H1 (cell line): ENCODE data around the gene OVOL3. TPM values are rescaled to one million over a fixed set of nuclear protein-coding genes. Genes with fewer than 3 reads are reported as not detected.

Source experiments
- CTCF ChIA-PET: fragments of 300-600 bp; sonication (Branson Sonifier 250); formaldehyde crosslinking; loops from one replicate; lab custom pipeline; 2021; ENCODE audit not compliant: partially characterized antibody; lab: Charles Lee
- POLR2A ChIA-PET: fragments of 300-600 bp; sonication (Branson Sonifier 250); formaldehyde crosslinking; loops from one replicate; lab custom pipeline; 2021; ENCODE audit warnings: inconsistent platforms; ENCODE audit not compliant: partially characterized antibody; lab: Charles Lee
- DNase-seq, 2 experiments: peaks; one replicate each; pipeline versions ENCODE4 v3.0.0 to v3.0.0-alpha.2; 2010 to 2022; ENCODE audit warnings: low spot score in 2 of 2, low read depth in 1 of 2, mixed read lengths in 1 of 2
- FAIRE-seq: peaks from 2 replicates; lab custom pipeline; 2011; peaks lifted over from hg19 to GRCh38; lab: Jason Lieb, UNC
- H2AFZ ChIP-seq: 2 replicates; pipeline ENCODE4 v1.8.1; 2012; ENCODE audit warnings: low read length, inconsistent platforms
- H2AK5ac ChIP-seq: 2 replicates; pipeline ENCODE4 v1.6.1; 2013; ENCODE audit warnings: low read depth, low read length
- H2BK120ac ChIP-seq: replicated peaks from 2 replicates; pipeline ENCODE3; 2013; ENCODE audit warnings: low read depth, low read length, inconsistent platforms
- H2BK12ac ChIP-seq: 2 replicates; pipeline ENCODE4 v1.6.1; 2013; ENCODE audit warnings: low read depth, low read length
- H2BK15ac ChIP-seq: 2 replicates; pipeline ENCODE4 v1.6.1; 2013; ENCODE audit warnings: low read length
- H2BK20ac ChIP-seq: 2 replicates; pipeline ENCODE4 v1.6.1; 2013; ENCODE audit warnings: low read length
- H2BK5ac ChIP-seq: 2 replicates; pipeline ENCODE4 v1.6.1; 2013; ENCODE audit warnings: low read depth, low read length
- H3K14ac ChIP-seq: 2 replicates; pipeline ENCODE4 v1.6.1; 2013; ENCODE audit warnings: inconsistent platforms; ENCODE audit not compliant: insufficient read length
- H3K18ac ChIP-seq: 2 replicates; pipeline ENCODE4 v1.6.1; 2013; ENCODE audit warnings: low read length; ENCODE audit errors: extremely low read depth
- H3K23ac ChIP-seq: 2 replicates; pipeline ENCODE4 v1.6.1; 2013; ENCODE audit warnings: inconsistent platforms; ENCODE audit not compliant: insufficient read length
- H3K23me2 ChIP-seq: 2 replicates; pipeline ENCODE4 v1.6.1; 2013; ENCODE audit warnings: low read depth, low read length
- H3K27ac ChIP-seq: 2 replicates; pipeline ENCODE4 v1.6.1; 2011; ENCODE audit warnings: low read depth, low read length, inconsistent platforms
- H3K27me3 ChIP-seq, 4 experiments: replicated peaks in 1 of 4; 1 replicate in 1 of 4; 2 replicates in 3 of 4; pipeline versions ENCODE4 v1.6.1 to v1.8.1; 2011 to 2013; ENCODE audit warnings: low read length in 3 of 4, mild to moderate bottlenecking in 3 of 4, inconsistent platforms in 2 of 4, mixed read lengths in 2 of 4, moderate library complexity in 1 of 4; ENCODE audit not compliant: control insufficient read depth in 3 of 4, insufficient read depth in 3 of 4; ENCODE audit errors: extremely low read depth in 1 of 4
- H3K36me3 ChIP-seq, 4 experiments: 2 replicates each; pipeline versions ENCODE4 v1.6.1 to v1.8.1; 2011 to 2013; ENCODE audit warnings: mild to moderate bottlenecking in 4 of 4, low read length in 3 of 4, moderate library complexity in 2 of 4, control low read depth in 1 of 4, inconsistent platforms in 1 of 4; ENCODE audit not compliant: insufficient read depth in 4 of 4, control insufficient read depth in 2 of 4
- H3K4ac ChIP-seq: replicated peaks from 2 replicates; pipeline ENCODE3; 2013; ENCODE audit warnings: low read length, low read depth, mixed read lengths, inconsistent platforms; ENCODE audit not compliant: insufficient read length
- H3K4me1 ChIP-seq, 4 experiments: replicated peaks in 1 of 4; 1 replicate in 1 of 4; 2 replicates in 3 of 4; pipeline versions ENCODE4 v1.6.1 to v1.8.1; 2011 to 2013; ENCODE audit warnings: low read length in 3 of 4, inconsistent platforms in 2 of 4, mixed read lengths in 1 of 4; ENCODE audit not compliant: insufficient read depth in 4 of 4, control insufficient read depth in 3 of 4
- H3K4me2 ChIP-seq, 2 experiments: 2 replicates each; pipeline versions ENCODE4 v1.6.1 to v1.8.1; 2011 to 2013; ENCODE audit warnings: low read depth in 2 of 2, low read length in 2 of 2, control low read depth in 1 of 2, inconsistent platforms in 1 of 2, mild to moderate bottlenecking in 1 of 2; ENCODE audit not compliant: insufficient read depth in 1 of 2
- H3K4me3 ChIP-seq, 4 experiments: fragments of 200-600, 300-600 bp in 1 of 4; sonication (generic), shearing (Covaris generic), sonication (Bioruptor Twin) in 1 of 4; 2 replicates each; pipeline versions ENCODE4 v1.5.1 to v1.8.1; 2011 to 2016; ENCODE audit warnings: low read length in 4 of 4, low read depth in 3 of 4, control low read depth in 2 of 4, inconsistent platforms in 2 of 4, mild to moderate bottlenecking in 2 of 4, mixed read lengths in 1 of 4, moderate library complexity in 1 of 4; ENCODE audit not compliant: insufficient read depth in 2 of 4; ENCODE audit errors: extremely low read depth in 1 of 4
- H3K56ac ChIP-seq: replicated peaks from 2 replicates; pipeline ENCODE3; 2013; ENCODE audit warnings: low read depth, mild to moderate bottlenecking, mixed read lengths, low read length, inconsistent platforms; ENCODE audit not compliant: insufficient read length
- H3K79me1 ChIP-seq: 2 replicates; pipeline ENCODE4 v1.6.1; 2013; ENCODE audit warnings: low read depth, low read length, control low read depth
- H3K79me2 ChIP-seq, 2 experiments: 2 replicates each; pipeline versions ENCODE4 v1.6.1 to v1.8.1; 2012 to 2013; ENCODE audit warnings: low read length in 2 of 2, mild to moderate bottlenecking in 2 of 2, inconsistent platforms in 1 of 2; ENCODE audit not compliant: insufficient read depth in 2 of 2, control insufficient read depth in 1 of 2
- H3K9ac ChIP-seq, 4 experiments: replicated peaks in 1 of 4; 1 replicate in 1 of 4; 2 replicates in 3 of 4; pipeline versions ENCODE4 v1.6.1 to v1.8.1; 2011 to 2013; ENCODE audit warnings: low read depth in 3 of 4, low read length in 3 of 4, control low read depth in 2 of 4, mild to moderate bottlenecking in 2 of 4, moderate library complexity in 2 of 4, inconsistent platforms in 1 of 4; ENCODE audit errors: extremely low read depth in 1 of 4
- H3K9me3 ChIP-seq, 2 experiments: 2 replicates each; pipeline versions ENCODE4 v1.6.1 to v1.8.1; 2012 to 2013; ENCODE audit warnings: mild to moderate bottlenecking in 2 of 2, moderate library complexity in 2 of 2, control low read depth in 1 of 2, inconsistent platforms in 1 of 2, low read depth in 1 of 2, low read length in 1 of 2, mixed read lengths in 1 of 2; ENCODE audit not compliant: insufficient read depth in 2 of 2
- H4K20me1 ChIP-seq, 2 experiments: replicated peaks in 1 of 2; 2 replicates each; pipeline versions ENCODE3 to v1.8.1; 2011 to 2013; ENCODE audit warnings: inconsistent platforms in 2 of 2, low read length in 2 of 2, mild to moderate bottlenecking in 1 of 2; ENCODE audit not compliant: insufficient read depth in 2 of 2, control insufficient read depth in 1 of 2
- H4K5ac ChIP-seq: 2 replicates; pipeline ENCODE4 v1.6.1; 2013; ENCODE audit warnings: low read length, low read depth, mixed read lengths, inconsistent platforms; ENCODE audit not compliant: insufficient read length
- H4K8ac ChIP-seq: 2 replicates; pipeline ENCODE4 v1.8.0; 2013; ENCODE audit warnings: mild to moderate bottlenecking, moderate library complexity, low read length, inconsistent platforms; ENCODE audit not compliant: insufficient read depth; ENCODE audit errors: extremely low read depth
- H4K91ac ChIP-seq: replicated peaks from 2 replicates; pipeline ENCODE3; 2013; ENCODE audit warnings: low read length, mixed read lengths, inconsistent platforms; ENCODE audit not compliant: insufficient read length
- ASH2L ChIP-seq: fragments of 200-600, 300-600 bp; sonication (generic); IDR thresholded peaks from one replicate; pipeline ENCODE4 v1.7.1; 2017; ENCODE audit warnings: low read length
- BRCA1 ChIP-seq: IDR thresholded peaks from 2 replicates; pipeline ENCODE4 v1.6.1; 2012; ENCODE audit warnings: low read depth, low read length, improper control_type of control experiment
- EP300 ChIP-seq, 2 experiments: IDR thresholded peaks; 1 replicate in 1 of 2; 2 replicates in 1 of 2; pipeline ENCODE4 v1.6.1; 2011 to 2012; ENCODE audit warnings: low read depth in 2 of 2, low read length in 2 of 2, mild to moderate bottlenecking in 2 of 2, borderline replicate concordance in 1 of 2, inconsistent platforms in 1 of 2, moderate library complexity in 1 of 2
- GTF2F1 ChIP-seq: IDR thresholded peaks from 2 replicates; pipeline ENCODE4 v1.6.1; 2012; ENCODE audit warnings: low read depth, low read length, improper control_type of control experiment, borderline replicate concordance
- KDM4A ChIP-seq: IDR thresholded peaks from one replicate; pipeline ENCODE4 v1.7.1; 2012; ENCODE audit warnings: low read depth, mild to moderate bottlenecking, moderate library complexity, low read length, inconsistent platforms; ENCODE audit not compliant: severe bottlenecking
- MAFK ChIP-seq: IDR thresholded peaks from 2 replicates; pipeline ENCODE4 v1.6.1; 2012; ENCODE audit warnings: low read depth, mild to moderate bottlenecking, improper control_type of control experiment, low read length
- NRF1 ChIP-seq: IDR thresholded peaks from 2 replicates; pipeline ENCODE4 v1.6.1; 2011; ENCODE audit warnings: mild to moderate bottlenecking, low read depth, low read length, improper control_type of control experiment
- POLR2AphosphoS5 ChIP-seq: IDR thresholded peaks from 2 replicates; pipeline ENCODE4 v1.6.1; 2011; ENCODE audit warnings: low read depth, low read length
- RAD21 ChIP-seq, 2 experiments: IDR thresholded peaks in 1 of 2; conservative IDR thresholded peaks in 1 of 2; 2 replicates each; pipeline ENCODE4 v1.6.1; 2011; ENCODE audit warnings: low read depth in 2 of 2, low read length in 2 of 2, improper control_type of control experiment in 1 of 2, inconsistent platforms in 1 of 2, mild to moderate bottlenecking in 1 of 2, moderate library complexity in 1 of 2
- RFX5 ChIP-seq: IDR thresholded peaks from 2 replicates; pipeline ENCODE4 v1.6.1; 2011; ENCODE audit warnings: low read depth, low read length, improper control_type of control experiment, borderline replicate concordance
- SAP30 ChIP-seq: fragments of 300-600 bp; sonication (generic); IDR thresholded peaks from 2 replicates; pipeline ENCODE4 v1.7.1; 2012; ENCODE audit warnings: low read length, moderate library complexity, mild to moderate bottlenecking, inconsistent platforms; ENCODE audit not compliant: insufficient read depth, insufficient replicate concordance
- WGBS, 2 experiments: shearing (Covaris generic) in 1 of 2; methylation state at CpG; one replicate each; pipeline versions ENCODE4 v1.1.6 to v1.1.7; 2013 to 2015; ENCODE audit warnings: low lambda C conversion rate in 2 of 2, mixed read lengths in 2 of 2, inconsistent platforms in 1 of 2, low coverage in 1 of 2, missing lambda C conversion rate in 1 of 2; ENCODE audit not compliant: insufficient replicate concordance in 2 of 2, insufficient coverage in 1 of 2, insufficient read length in 1 of 2; ENCODE audit errors: extremely low coverage in 1 of 2, missing lambda C conversion rate in 1 of 2; 5-methylcytosine and 5-hydroxymethylcytosine counted together
- polyA plus RNA-seq, 7 experiments: library from polyadenylated mRNA; depleted of rRNA in 3 of 7; stranded (reverse) in 5 of 7; unstranded in 2 of 7; fragments of >200 nt in 5 of 7; fragments of 200-250 nt in 2 of 7; gene quantifications; 1 replicate in 5 of 7; 2 replicates in 1 of 7; 4 replicates in 1 of 7; pipeline versions ENCODE4 v1.2.1 to v1.2.3, GENCODE V29; 2011 to 2013; ENCODE audit warnings: missing spikeins in 2 of 7, mixed read lengths in 2 of 7
- total RNA-seq: library from RNA; stranded (reverse); fragmentation: NEBNext Ultra II Directional; extraction: Animal tissue kit (Norgen Biotek cat#: 25700); gene quantifications from 2 replicates; pipeline ENCODE4 v1.2.1, GENCODE V29; 2021

Gene OVOL3
- total and polyA plus RNA-seq, 2 of the 8 experiments (the other 6 are each of a cell fraction or from before 2014, with no cell fraction given): 0.45 TPM; not detected in 1

- Histone ChIP-seq H2BK5ac (no peak overlapping the region), H2BK15ac (no peak overlapping the region), H4K5ac (no peak overlapping the region), H3K9ac (no peak overlapping the region), H2BK120ac (no peak overlapping the region), H4K91ac (no peak overlapping the region), H3K4me1 (no peaks in the 10 kb centered on the region), H3K36me3 (peaks cover 18 to 70% (median 46%) of the 10 kb centered on the region in 4 experiments), H3K27ac (no peak overlapping the region), H3K14ac (no peak overlapping the region), H3K79me2 (no peaks in the 10 kb centered on the region), H3K4ac (no peak overlapping the region), H3K79me1 (no peaks in the 10 kb centered on the region; the same call in 1 of the 2 replicates), H3K4me3 (no peak overlapping the region), H3K27me3 (no peaks in the 10 kb centered on the region), H3K18ac (no peak overlapping the region), H3K23ac (no peak overlapping the region), H2AK5ac (no peak overlapping the region), H3K23me2 (no peaks in the 10 kb centered on the region), H3K9me3 (no peaks in the 10 kb centered on the region), H3K56ac (no peak overlapping the region), H2BK20ac (no peak overlapping the region), H2AFZ (no peak overlapping the region), H2BK12ac (no peak overlapping the region), H3K4me2 (no peak overlapping the region), H4K8ac (no peak overlapping the region), H4K20me1 (peaks cover 4 to 17% of the 10 kb centered on the region in 2 experiments)
- ChIA-PET CTCF (interaction anchor here (1.3 to 1.6 kb wide), 2 partner anchors 11 to 33 kb away, joined by 3 read pairs; no protein-coding TSS in a partner anchor), POLR2A (interaction anchor here (0.6 to 1.3 kb wide), 3 partner anchors 14 to 531 kb away, joined by 3 read pairs; partner anchors contain the start of gene THAP8)
- no peak for TF ChIP-seq MAFK
- no peak for TF ChIP-seq EP300 (IDR thresholded peaks at IDR 0.05; ENCODE audit: borderline replicate concordance in 1 of 2, low read depth in 2 of 2, low read length in 2 of 2)
- no peak for TF ChIP-seq NRF1
- no peak for TF ChIP-seq ASH2L
- TF ChIP-seq KDM4A: no peak
- TF ChIP-seq BRCA1: no peak
- no peak for TF ChIP-seq GTF2F1
- TF ChIP-seq RAD21 (IDR thresholded peaks at IDR 0.05 in 1 of 2, conservative IDR thresholded peaks at IDR 0.05 in 1 of 2; ENCODE audit: low read depth in 2 of 2, low read length in 2 of 2): no peak
- no peak for TF ChIP-seq SAP30
- no peak for TF ChIP-seq POLR2AphosphoS5
- TF ChIP-seq RFX5: no peak
- no peak for DNase-seq
- FAIRE-seq: no peak
- 89% methylated on average over 11 of the region's 11 CpGs; no CpG with 5 or more reads in 1 of the 2 experiments for WGBS, 2 experiments
These were observed 43.3 kb upstream of the OVOL3 start for GRCh38 chr19:36067681-36068080.
